A673 (cell line): ENCODE measurements around the gene SYT8. TPM values are rescaled to one million over a fixed set of nuclear protein-coding genes. Genes with fewer than 3 reads are reported as not detected.

Experiments used
- BruUV-seq: library from RNA; stranded (reverse); fragments of 400-500 nt; replicated peaks from 2 replicates; lab custom pipeline; 2021; lab: Mats Ljungman, UMichigan
- CTCF ChIA-PET: fragments of 300-600 bp; sonication (Branson Sonifier 250); formaldehyde crosslinking; loops from one replicate; lab custom pipeline; 2022; ENCODE audit warnings: antibody characterized with exemption; lab: Charles Lee
- POLR2A ChIA-PET: fragments of 300-600 bp; sonication (Branson Sonifier 250); formaldehyde crosslinking; loops from one replicate; lab custom pipeline; 2022; ENCODE audit warnings: antibody characterized with exemption; ENCODE audit not compliant: low non-redundant PET; lab: Charles Lee
- DNase-seq: peaks from one replicate; pipeline ENCODE4 v3.0.0-alpha.2; 2015; ENCODE audit warnings: low spot score
- H3K27ac ChIP-seq: fragments of 200-600 bp; sonication (generic); 2 replicates; pipeline ENCODE4 v1.5.1; 2016; ENCODE audit warnings: mixed run types, low read depth, mild to moderate bottlenecking, mixed read lengths, antibody characterized with exemption, low read length; ENCODE audit not compliant: poor library complexity, severe bottlenecking
- H3K27me3 ChIP-seq: fragments of 200-600 bp; sonication (generic); replicated peaks from 2 replicates; pipeline ENCODE4 v1.6.1; 2017; ENCODE audit warnings: mixed run types, low read depth, mild to moderate bottlenecking, mixed read lengths, antibody characterized with exemption, low read length; ENCODE audit not compliant: insufficient read depth, poor library complexity
- H3K36me3 ChIP-seq: fragments of 200-600 bp; sonication (generic); 2 replicates; pipeline ENCODE4 v1.6.1; 2016; ENCODE audit warnings: mixed run types, mild to moderate bottlenecking, mixed read lengths, antibody characterized with exemption, low read length; ENCODE audit not compliant: insufficient read depth, poor library complexity, severe bottlenecking
- H3K4me1 ChIP-seq: fragments of 200-600 bp; sonication (generic); 2 replicates; pipeline ENCODE4 v1.6.1; 2017; ENCODE audit warnings: mixed run types, mild to moderate bottlenecking, mixed read lengths, antibody characterized with exemption, low read length; ENCODE audit not compliant: insufficient read depth, poor library complexity, severe bottlenecking
- H3K4me3 ChIP-seq: fragments of 200-600 bp; sonication (generic); 2 replicates; pipeline ENCODE4 v1.5.1; 2016; ENCODE audit warnings: low read depth, mixed run types, mild to moderate bottlenecking, mixed read lengths, low read length; ENCODE audit not compliant: poor library complexity, severe bottlenecking
- H3K9me3 ChIP-seq: fragments of 200-600 bp; sonication (generic); 2 replicates; pipeline ENCODE4 v1.6.1; 2016; ENCODE audit warnings: mixed run types, low read depth, mild to moderate bottlenecking, mixed read lengths, antibody characterized with exemption, low read length; ENCODE audit not compliant: poor library complexity, severe bottlenecking
- EZH2 ChIP-seq: fragments of 200-600 bp; sonication (generic); IDR thresholded peaks from 2 replicates; pipeline ENCODE4 v1.6.1; 2017; ENCODE audit warnings: borderline replicate concordance, low read depth, mild to moderate bottlenecking, mixed read lengths, antibody characterized with exemption, low read length; ENCODE audit not compliant: poor library complexity, severe bottlenecking
- intact Hi-C: fragments of 100-400 bp; cut with micrococcal nuclease; formaldehyde crosslinking; loops from one replicate; pipeline ENCODE4 v1.10.0; 2022; ENCODE audit not compliant: unreplicated experiment
- total RNA-seq: library from RNA; stranded (reverse); gene quantifications from 2 replicates; pipeline ENCODE4 v1.2.3, GENCODE V29; 2021
- TF ChIP-seq, protein P1 (sequence below): fragments of 300-800, 200-600 bp; sonication (generic); conservative IDR thresholded peaks from 2 replicates; pipeline ENCODE4 v1.5.1; 2017; ENCODE audit warnings: low read depth, mild to moderate bottlenecking, antibody characterized with exemption, low read length, moderate library complexity, mixed read lengths

SYT8 gene
- total RNA-seq, 1 experiment from 2014 or later: not detected

DNA sequence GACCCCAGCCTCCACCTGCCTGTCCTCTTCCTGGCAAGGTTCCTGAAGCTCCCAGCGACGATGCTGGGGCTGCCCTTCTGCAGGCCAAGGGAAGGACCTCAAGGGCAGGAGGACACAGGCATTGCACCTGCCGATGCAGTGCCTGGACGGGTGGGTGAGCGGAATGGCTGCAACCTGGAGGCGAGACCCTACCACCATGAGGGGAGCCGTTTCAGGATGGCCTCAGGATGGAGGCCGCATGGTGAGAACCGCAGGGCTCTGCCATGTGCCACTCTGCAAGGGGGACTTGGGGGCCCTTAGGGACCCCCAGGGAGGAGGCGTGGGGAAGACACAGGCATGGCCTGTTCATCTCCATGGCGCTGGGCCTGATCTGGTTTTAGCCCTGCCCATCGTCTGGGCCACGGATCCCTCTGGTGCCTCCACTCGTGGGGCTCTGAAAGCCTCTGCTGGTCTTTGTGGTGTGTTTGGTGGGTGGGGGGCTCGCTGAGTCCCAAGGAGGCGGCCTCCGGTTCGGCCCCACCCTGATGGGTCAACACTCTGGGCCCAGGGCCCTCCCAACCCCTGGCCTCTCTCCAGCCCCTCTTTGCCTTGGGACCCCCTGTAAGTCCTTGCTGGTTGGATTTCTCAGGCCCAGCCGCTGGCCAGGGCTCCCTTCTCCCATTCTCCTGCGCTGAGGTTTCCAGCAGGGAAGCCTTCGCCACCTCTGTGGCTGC is 16.8 kb downstream of the SYT8 start:
- Histone ChIP-seq H3K27ac (no peak overlapping the region), H3K4me1 (no peaks in the 10 kb centered on the region), H3K36me3 (no peaks in the 10 kb centered on the region), H3K27me3 (no peaks in the 10 kb centered on the region), H3K4me3 (no peak overlapping the region), H3K9me3 (no peaks in the 10 kb centered on the region)
- BruUV-seq: no TSS peak
- intact Hi-C loops: no loop called here
- TF ChIP-seq EZH2: no peak
- TF ChIP-seq, protein P1, sequence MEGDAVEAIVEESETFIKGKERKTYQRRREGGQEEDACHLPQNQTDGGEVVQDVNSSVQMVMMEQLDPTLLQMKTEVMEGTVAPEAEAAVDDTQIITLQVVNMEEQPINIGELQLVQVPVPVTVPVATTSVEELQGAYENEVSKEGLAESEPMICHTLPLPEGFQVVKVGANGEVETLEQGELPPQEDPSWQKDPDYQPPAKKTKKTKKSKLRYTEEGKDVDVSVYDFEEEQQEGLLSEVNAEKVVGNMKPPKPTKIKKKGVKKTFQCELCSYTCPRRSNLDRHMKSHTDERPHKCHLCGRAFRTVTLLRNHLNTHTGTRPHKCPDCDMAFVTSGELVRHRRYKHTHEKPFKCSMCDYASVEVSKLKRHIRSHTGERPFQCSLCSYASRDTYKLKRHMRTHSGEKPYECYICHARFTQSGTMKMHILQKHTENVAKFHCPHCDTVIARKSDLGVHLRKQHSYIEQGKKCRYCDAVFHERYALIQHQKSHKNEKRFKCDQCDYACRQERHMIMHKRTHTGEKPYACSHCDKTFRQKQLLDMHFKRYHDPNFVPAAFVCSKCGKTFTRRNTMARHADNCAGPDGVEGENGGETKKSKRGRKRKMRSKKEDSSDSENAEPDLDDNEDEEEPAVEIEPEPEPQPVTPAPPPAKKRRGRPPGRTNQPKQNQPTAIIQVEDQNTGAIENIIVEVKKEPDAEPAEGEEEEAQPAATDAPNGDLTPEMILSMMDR: no peak
- CTCF ChIA-PET: no interaction called here
- no peak for DNase-seq
- POLR2A ChIA-PET: no interaction called here

DNA sequence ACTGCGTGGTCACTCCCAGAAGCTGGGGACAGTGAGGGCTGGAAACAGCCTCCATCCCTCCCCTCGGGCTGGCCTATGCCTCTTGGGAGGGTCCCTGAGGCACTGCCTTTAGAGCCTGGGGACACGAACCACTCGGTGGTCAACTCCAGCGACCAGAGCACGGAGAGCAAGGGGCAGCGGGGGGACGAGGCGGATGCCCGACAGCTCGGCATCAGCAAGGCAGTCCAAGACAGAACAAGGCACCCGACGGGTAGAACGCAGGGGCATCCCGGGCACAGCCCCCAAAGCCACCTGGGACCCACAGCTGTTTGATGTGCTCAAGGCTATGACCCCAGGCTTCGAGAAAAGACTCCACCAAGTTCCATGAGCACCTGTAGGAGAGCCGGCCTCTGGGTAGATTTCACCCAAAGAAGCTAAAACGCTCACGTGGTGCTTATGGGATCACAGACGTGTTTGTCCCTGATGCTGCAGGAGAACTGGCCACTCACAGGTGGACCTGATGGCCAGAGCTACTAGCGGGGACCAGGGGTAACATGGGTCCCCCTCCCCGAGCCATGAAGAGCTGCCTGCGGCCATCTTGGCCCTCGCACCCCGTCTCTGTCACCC is 17.6 kb downstream of the SYT8 start:
- TF ChIP-seq, protein P1: no peak
- no peak for TF ChIP-seq EZH2
- Histone ChIP-seq H3K4me3 (no peak overlapping the region), H3K9me3 (no peaks in the 10 kb centered on the region), H3K27ac (no peak overlapping the region), H3K36me3 (no peaks in the 10 kb centered on the region), H3K27me3 (no peaks in the 10 kb centered on the region), H3K4me1 (no peaks in the 10 kb centered on the region)
- BruUV-seq: no TSS peak
- intact Hi-C loops: no loop called here
- ChIA-PET CTCF (no interaction called here), POLR2A (no interaction called here)
- DNase-seq: no peak

DNA sequence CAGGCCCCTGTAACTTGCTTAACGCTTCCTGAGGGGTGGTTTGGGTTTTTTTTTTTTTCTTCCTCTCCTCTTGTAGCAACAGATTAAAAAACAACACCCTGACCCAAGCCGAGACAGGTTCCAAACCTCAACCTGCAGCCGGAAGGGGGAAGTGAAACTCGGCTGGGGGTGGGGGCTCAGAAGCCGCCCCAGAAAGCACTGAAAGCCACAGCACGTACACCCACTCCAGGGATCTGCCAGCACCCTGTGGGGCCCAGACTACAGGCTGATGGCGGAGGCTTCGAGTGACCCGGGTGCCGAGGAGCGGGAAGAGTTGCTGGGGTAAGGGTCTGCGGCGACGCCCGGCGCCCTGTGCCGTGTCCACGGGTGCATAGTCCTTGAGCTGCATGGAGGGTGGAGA is 18.1 kb downstream of the SYT8 start, which contains the start of gene LSP1:
TSS of gene LSP1 (plus strand) at position 208 of the 400 bp plus-strand sequence. CDS start at position 269, 61 bp downstream.
- Histone ChIP-seq H3K4me3 (no peak within 1 kb of the TSS), H3K9me3 (no peaks in the 10 kb centered on the region), H3K4me1 (no peaks in the 10 kb centered on the region), H3K36me3 (no peaks in the 10 kb centered on the region), H3K27me3 (no peaks in the 10 kb centered on the region), H3K27ac (no peak within 1 kb of the TSS)
- POLR2A ChIA-PET: no interaction called here
- BruUV-seq: no TSS peak
- DNase-seq: no peak
- TF ChIP-seq, protein P1: no peak
- no peak for TF ChIP-seq EZH2
- intact Hi-C loops: no loop called here
- CTCF ChIA-PET: no interaction called here
